Panc1 (cell line): Measurements from ENCODE around the gene HSP90B1. TPM values are rescaled to one million over a fixed set of nuclear protein-coding genes. Genes with fewer than 3 reads are reported as not detected.

Experiments
- ATAC-seq: fragments of 200-7000 bp; cut with Tn5 transposase; 2 replicates; pipeline ENCODE4 v1.9.1; 2020; ENCODE audit warnings: mild to moderate bottlenecking, moderate library complexity
- BruUV-seq: library from RNA; stranded (reverse); fragments of 400-500 nt; replicated peaks from 2 replicates; lab custom pipeline; 2021; lab: Mats Ljungman, UMichigan
- CTCF ChIA-PET: fragments of 300-600 bp; sonication (Branson Sonifier 250); formaldehyde crosslinking; loops from one replicate; lab custom pipeline; 2022; ENCODE audit warnings: antibody characterized with exemption; lab: Charles Lee
- POLR2A ChIA-PET: fragments of 300-600 bp; sonication (Branson Sonifier 250); formaldehyde crosslinking; loops from one replicate; lab custom pipeline; 2022; ENCODE audit warnings: antibody characterized with exemption; lab: Charles Lee
- DNase-seq: peaks from one replicate; pipeline ENCODE4 v3.0.0-alpha.2; 2010; ENCODE audit warnings: low read depth, low spot score
- H3K27ac ChIP-seq: 2 replicates; pipeline ENCODE4 v1.5.1; 2011; ENCODE audit warnings: mild to moderate bottlenecking, low read length, inconsistent platforms
- H3K27me3 ChIP-seq: fragments of 200-500 bp; sonication (Bioruptor generic); 2 replicates; pipeline ENCODE4 v1.6.0; 2014; ENCODE audit warnings: low read length, inconsistent platforms; ENCODE audit not compliant: control insufficient read depth, insufficient read depth
- H3K36me3 ChIP-seq: fragments of 200-500 bp; sonication (Bioruptor generic); 2 replicates; pipeline ENCODE4 v1.5.1; 2014; ENCODE audit warnings: inconsistent platforms, mild to moderate bottlenecking, low read length, moderate library complexity; ENCODE audit not compliant: control insufficient read depth, insufficient read depth
- H3K4me1 ChIP-seq: 2 replicates; pipeline ENCODE4 v1.5.1; 2011; ENCODE audit warnings: inconsistent platforms, mild to moderate bottlenecking, low read length, moderate library complexity; ENCODE audit not compliant: control insufficient read depth, insufficient read depth
- H3K4me3 ChIP-seq, 2 experiments: 2 replicates each; pipeline ENCODE4 v1.5.1; 2011 to 2012; ENCODE audit warnings: low read depth in 2 of 2, low read length in 2 of 2, mild to moderate bottlenecking in 2 of 2, inconsistent platforms in 1 of 2, moderate library complexity in 1 of 2
- H3K9me3 ChIP-seq: fragments of 200-500 bp; sonication (Bioruptor generic); 2 replicates; pipeline ENCODE4 v1.5.1; 2014; ENCODE audit warnings: low read depth, mild to moderate bottlenecking, inconsistent platforms, low read length, moderate library complexity; ENCODE audit not compliant: control insufficient read depth, insufficient read depth
- CTCF ChIP-seq: fragments of 450-650 bp; IDR thresholded peaks from 2 replicates; pipeline ENCODE4 v1.5.1; 2017; ENCODE audit warnings: mild to moderate bottlenecking
- POLR2AphosphoS5 ChIP-seq: IDR thresholded peaks from 2 replicates; pipeline ENCODE4 v1.6.1; 2012; ENCODE audit warnings: mild to moderate bottlenecking, low read depth, low read length, moderate library complexity
- REST ChIP-seq, 2 experiments: IDR thresholded peaks; 2 replicates each; pipeline ENCODE4 v1.6.1; 2011 to 2012; ENCODE audit warnings: low read depth in 2 of 2, control low read depth in 1 of 2, low read length in 1 of 2, mild to moderate bottlenecking in 1 of 2, moderate library complexity in 1 of 2; ENCODE audit not compliant: insufficient read depth in 1 of 2
- SIN3A ChIP-seq: IDR thresholded peaks from 2 replicates; pipeline ENCODE4 v1.6.1; 2012; ENCODE audit warnings: low read depth, mild to moderate bottlenecking, low read length, moderate library complexity, borderline replicate concordance; ENCODE audit not compliant: insufficient read depth
- TCF7L2 ChIP-seq: IDR thresholded peaks from 2 replicates; pipeline ENCODE4 v1.6.1; 2011; ENCODE audit warnings: mild to moderate bottlenecking, low read depth, low read length, inconsistent platforms
- in situ Hi-C: cut with HindIII; loops from 2 replicates; pipeline ENCODE4 v1.10.0; 2016; ENCODE audit warnings: low sequenced_read_pairs, low pct_unique_long_range_greater_than_20kb
- intact Hi-C: fragments of 100-400 bp; cut with micrococcal nuclease; formaldehyde crosslinking; loops from one replicate; pipeline ENCODE4 v1.10.0; 2022; ENCODE audit not compliant: unreplicated experiment
- total RNA-seq: library from RNA; stranded (reverse); gene quantifications from one replicate; pipeline ENCODE4 v1.2.1, GENCODE V29; 2021; ENCODE audit not compliant: unreplicated experiment

The HSP90B1 gene
- total RNA-seq, 1 experiment from 2014 or later, result 503 TPM

GRCh38 chr12:103912069-103912468 is 18.1 kb upstream of the HSP90B1 start:
- TF ChIP-seq SIN3A, result no peak
- no peak overlapping the region for H3K4me3 ChIP-seq
- in situ Hi-C loops (no loop called here), intact Hi-C loops (no loop called here)
- ATAC-seq (no peak), DNase-seq (no peak)
- H3K27ac ChIP-seq, result no peak overlapping the region
- no TSS peak for BruUV-seq
- no peaks in the 10 kb centered on the region for H3K36me3 ChIP-seq
- H3K27me3 ChIP-seq, result no peaks in the 10 kb centered on the region
- ChIA-PET CTCF (no interaction called here), POLR2A (interaction anchor here (0.5 to 0.6 kb wide), 2 partner anchors 10 to 18 kb away, joined by 4 to 7 read pairs; no protein-coding TSS in a partner anchor)
- H3K4me1 ChIP-seq, result no peaks in the 10 kb centered on the region; the same call in 1 of the 2 replicates
- H3K9me3 ChIP-seq, result no peaks in the 10 kb centered on the region

GRCh38 chr12:103913100-103913499 is 17.1 kb upstream of the HSP90B1 start:
- intact Hi-C loops, result no loop called here
- POLR2A ChIA-PET, result no interaction called here

More at GRCh38 chr12:103913100-103913499, 17.1 kb upstream of the HSP90B1 start:
- CTCF ChIA-PET, result no interaction called here
- ATAC-seq, result no peak
- no peak overlapping the region for H3K4me3 ChIP-seq
- no TSS peak for BruUV-seq
- TF ChIP-seq REST (IDR thresholded peaks at IDR 0.05; ENCODE audit: insufficient read depth in 1 of 2, low read depth in 2 of 2, low read length in 1 of 2) (no peak), POLR2AphosphoS5 (no peak), SIN3A (no peak), TCF7L2 (no peak), CTCF (no peak)
- peaks cover 4% of the 10 kb centered on the region; the same call in 1 of the 2 replicates for H3K9me3 ChIP-seq
- no peaks in the 10 kb centered on the region; the same call in 1 of the 2 replicates for H3K4me1 ChIP-seq
- no peaks in the 10 kb centered on the region for H3K36me3 ChIP-seq
- H3K27me3 ChIP-seq, result no peaks in the 10 kb centered on the region
- H3K27ac ChIP-seq, result no peak overlapping the region
- in situ Hi-C loops, result no loop called here
- DNase-seq, result no peak
